ENCODE results near the gene SCML2.
"Not testable (repeated sequence)": the region's sequence is repeated elsewhere in the genome, so short reads cannot be mapped to it uniquely, and the experiment has no call there.

SCML2 gene

GRCh38 chrX:18271309-18271708, 83.2 kb downstream of the SCML2 start:
- DNase-seq, result no peak

GRCh38 chrX:18255059-18255458, 99.4 kb downstream of the SCML2 start:
- DNase-seq, result no peak

GRCh38 chrX:18252644-18253359, 101.7 kb downstream of the SCML2 start:
- no peak for DNase-seq

GRCh38 chrX:18229646-18230045, 124.8 kb downstream of the SCML2 start:
- DNase-seq, result not testable (repeated sequence)

- no peak for DNase-seq
Measured at GRCh38 chrX:18228069-18228468, 126.4 kb downstream of the SCML2 start.

GRCh38 chrX:18227458-18227857, 127.0 kb downstream of the SCML2 start:
- no peak for DNase-seq

GRCh38 chrX:18220786-18221185, 133.7 kb downstream of the SCML2 start, which contains the start of gene BEND2:
Gene BEND2, minus strand, starts transcription at chrX:18220886. Its CDS starts 136 bp downstream, at chrX:18220750.
- DNase-seq, result no peak

GRCh38 chrX:18210470-18210869, 144.0 kb downstream of the SCML2 start:
- no peak for DNase-seq

- no peak for DNase-seq
Measured at GRCh38 chrX:18206657-18207056, 147.8 kb downstream of the SCML2 start.

- DNase-seq, result no peak
Measured at GRCh38 chrX:18203631-18204030, 150.9 kb downstream of the SCML2 start.

- no peak for DNase-seq
Measured at GRCh38 chrX:18194688-18195087, 159.8 kb downstream of the SCML2 start.

All from stimulated activated CD4-positive, alpha-beta T cell treated with anti-CD3 and anti-CD28 coated beads, Interleukin-4, amount 100 ng/mL, for 24 hours (primary cell).